Ectodermal cell (in vitro differentiated cells): ENCODE results near the gene KRTAP2-2. TPM values are rescaled to one million over a fixed set of nuclear protein-coding genes. Genes with fewer than 3 reads are reported as not detected.
"Not testable (repeated sequence)": the region's sequence is repeated elsewhere in the genome, so short reads cannot be mapped to it uniquely, and the experiment has no call there.

Source experiments
- H3K27ac ChIP-seq: 2 replicates; pipeline ENCODE4 v1.7.0; 2013; ENCODE audit warnings: mild to moderate bottlenecking, low read depth, low read length; ENCODE audit not compliant: insufficient read depth, poor library complexity, severe bottlenecking
- H3K27me3 ChIP-seq: 2 replicates; pipeline ENCODE4 v1.7.0; 2013; ENCODE audit warnings: mild to moderate bottlenecking, low read length; ENCODE audit not compliant: insufficient read depth, control insufficient read depth, poor library complexity, severe bottlenecking
- H3K36me3 ChIP-seq: one replicate; pipeline ENCODE4 v1.7.0; 2013; ENCODE audit warnings: low read length; ENCODE audit not compliant: control insufficient read depth, insufficient read depth
- H3K4me1 ChIP-seq: one replicate; pipeline ENCODE4 v1.7.0; 2013; ENCODE audit warnings: low read length; ENCODE audit not compliant: control insufficient read depth, insufficient read depth
- H3K4me3 ChIP-seq: 2 replicates; pipeline ENCODE4 v1.7.0; 2013; ENCODE audit warnings: low read depth, low read length, control low read depth; ENCODE audit not compliant: insufficient read depth
- H3K9me3 ChIP-seq: 2 replicates; pipeline ENCODE4 v1.7.0; 2013; ENCODE audit warnings: mild to moderate bottlenecking, low read length, moderate library complexity; ENCODE audit not compliant: control insufficient read depth
- WGBS, 2 experiments: methylation state at CpG; one replicate each; pipeline ENCODE4 v1.1.7; 2013; ENCODE audit warnings: missing lambda C conversion rate in 2 of 2; 5-methylcytosine and 5-hydroxymethylcytosine counted together
- polyA plus RNA-seq, 4 experiments: library from polyadenylated mRNA; stranded (reverse); fragments of 50-300 nt; gene quantifications; one replicate each; pipeline ENCODE4 v1.2.3, GENCODE V29; 2013

Gene KRTAP2-2
- polyA plus RNA-seq (2013, experiment 1 of 4) = not detected
- not detected for polyA plus RNA-seq (2013, experiment 2 of 4)
- not detected for polyA plus RNA-seq (2013, experiment 3 of 4)
- not detected for polyA plus RNA-seq (2013, experiment 4 of 4)

GRCh38 chr17:41055130-41055529 is at the start of gene KRTAP2-2:
Gene KRTAP2-2, minus strand, starts transcription at chr17:41055230. Its CDS starts 19 bp downstream, at chr17:41055211.
- not testable (repeated sequence) for H3K27me3 ChIP-seq, H3K36me3 ChIP-seq, H3K4me1 ChIP-seq, H3K4me3 ChIP-seq, H3K9me3 ChIP-seq, H3K27ac ChIP-seq
- 83% methylated on average over 1 of the region's 6 CpGs; no CpG with 5 or more reads in 1 of the 2 experiments for WGBS, 2 experiments

DNA sequence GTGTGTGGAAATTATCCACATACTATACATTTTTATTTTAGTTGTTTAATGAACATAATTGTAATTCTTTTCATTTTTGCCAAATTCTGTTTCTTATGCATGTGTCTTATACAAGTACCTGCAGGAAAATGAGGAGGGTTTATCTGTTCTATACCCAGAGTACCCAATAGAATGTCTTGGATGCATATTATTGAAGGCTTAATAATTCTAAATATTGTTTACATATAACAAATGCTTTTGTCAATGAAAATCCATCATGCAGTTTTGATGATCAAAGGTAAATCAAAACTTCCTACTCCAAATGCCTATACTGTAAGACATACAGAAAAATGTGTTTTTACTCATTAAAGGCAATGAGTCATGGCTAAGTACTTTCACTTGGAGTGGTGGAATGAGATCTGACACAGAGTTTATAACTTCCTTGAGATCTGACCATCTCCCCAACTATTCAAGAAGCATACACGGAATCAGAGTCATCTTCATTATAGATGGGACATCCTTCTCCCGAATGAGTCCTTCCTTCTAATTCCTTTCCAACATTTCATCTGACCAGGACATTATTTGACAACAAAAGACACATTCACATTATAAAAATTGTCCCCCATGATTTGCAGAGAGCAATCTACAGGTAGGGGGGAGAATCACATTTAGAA is 49.5 kb upstream of the KRTAP2-2 start:
- not testable (repeated sequence) for H3K27me3 ChIP-seq, H3K9me3 ChIP-seq, H3K36me3 ChIP-seq, H3K4me3 ChIP-seq, H3K4me1 ChIP-seq, H3K27ac ChIP-seq
- WGBS, 2 experiments = 84 to 87% methylated on average over 2 of the region's 2 CpGs

DNA sequence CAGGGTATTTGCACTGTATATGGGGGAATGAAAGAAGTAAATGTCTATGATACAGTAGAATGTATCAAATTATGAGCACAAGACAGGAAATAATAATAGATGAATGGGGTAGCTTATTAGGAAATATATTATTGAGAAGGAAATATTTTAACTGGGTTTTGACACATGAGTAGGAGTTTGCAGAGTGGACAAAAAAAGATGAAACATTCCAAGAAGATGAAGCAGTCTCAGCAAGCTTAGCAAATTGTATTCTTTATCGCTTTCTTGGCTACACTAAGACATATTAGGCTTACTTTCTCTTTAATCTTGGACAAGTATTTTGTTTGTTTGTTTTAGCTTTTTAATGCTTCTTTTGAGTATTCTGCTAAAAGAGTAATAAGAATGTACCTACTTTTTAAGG is 48.9 kb upstream of the KRTAP2-2 start:
- 91 to 100% methylated on average over 1 of the region's 1 CpG for WGBS, 2 experiments
- H3K27ac ChIP-seq = no peak overlapping the region

GRCh38 chr17:41101586-41102259 is 46.7 kb upstream of the KRTAP2-2 start, which contains the start of gene KRTAP4-16:
Gene KRTAP4-16, minus strand, starts transcription at chr17:41102209. Its CDS starts 0 bp downstream, at chr17:41102209.
- no peaks in the 10 kb centered on the region for H3K4me1 ChIP-seq
- no peaks in the 10 kb centered on the region for H3K9me3 ChIP-seq
- no peaks in the 10 kb centered on the region for H3K27me3 ChIP-seq
- 61 to 63% methylated on average over 9 to 10 of the region's 10 CpGs for WGBS, 2 experiments
- no peak within 1 kb of the TSS for H3K27ac ChIP-seq
- H3K36me3 ChIP-seq = no peaks in the 10 kb centered on the region
- H3K4me3 ChIP-seq = no peak within 1 kb of the TSS

More for the DNA sequence above, 48.9 kb upstream of the KRTAP2-2 start:
- Histone ChIP-seq H3K9me3 (no peaks in the 10 kb centered on the region), H3K27me3 (no peaks in the 10 kb centered on the region), H3K36me3 (no peaks in the 10 kb centered on the region), H3K4me3 (no peak overlapping the region), H3K4me1 (no peaks in the 10 kb centered on the region)

DNA sequence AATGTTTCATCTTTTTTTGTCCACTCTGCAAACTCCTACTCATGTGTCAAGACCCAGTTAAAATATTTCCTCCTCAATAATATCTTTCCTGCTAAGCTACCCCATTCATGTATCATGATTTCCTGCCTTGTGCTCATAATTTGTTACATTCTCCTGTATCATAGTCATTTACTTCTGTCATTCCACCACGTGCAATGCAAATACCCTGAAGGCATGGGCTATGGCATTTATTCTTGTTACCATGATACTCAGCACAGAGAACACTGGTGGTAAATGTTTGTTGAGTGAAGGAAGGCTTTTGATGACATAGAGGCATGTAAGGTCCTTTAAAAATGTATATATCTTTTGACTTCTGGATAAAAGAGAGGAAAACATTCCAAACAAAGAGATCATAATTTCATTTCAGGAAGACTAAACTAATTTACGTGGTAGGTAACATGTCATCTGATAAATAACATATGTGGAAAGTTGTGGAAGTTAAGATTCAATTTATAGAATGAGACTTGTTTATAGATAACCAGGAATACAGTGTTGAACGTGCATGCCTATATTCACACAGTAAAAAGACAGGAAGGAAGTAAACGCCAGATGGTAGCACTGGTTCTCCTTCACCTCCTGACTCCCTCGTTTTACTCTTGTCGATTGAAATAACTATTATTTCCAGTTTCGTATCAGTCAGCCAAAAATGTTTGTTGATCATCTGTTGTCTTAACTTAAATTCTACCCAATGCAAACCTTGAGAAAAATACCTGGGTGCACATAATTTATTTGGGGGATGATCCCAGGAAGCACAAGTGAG is 44.9 kb upstream of the KRTAP2-2 start:
- H3K4me1 ChIP-seq, H3K27ac ChIP-seq, H3K9me3 ChIP-seq, H3K27me3 ChIP-seq, H3K36me3 ChIP-seq, H3K4me3 ChIP-seq: not testable (repeated sequence)
- WGBS, 2 experiments = 94 to 95% methylated on average over 7 of the region's 7 CpGs

DNA sequence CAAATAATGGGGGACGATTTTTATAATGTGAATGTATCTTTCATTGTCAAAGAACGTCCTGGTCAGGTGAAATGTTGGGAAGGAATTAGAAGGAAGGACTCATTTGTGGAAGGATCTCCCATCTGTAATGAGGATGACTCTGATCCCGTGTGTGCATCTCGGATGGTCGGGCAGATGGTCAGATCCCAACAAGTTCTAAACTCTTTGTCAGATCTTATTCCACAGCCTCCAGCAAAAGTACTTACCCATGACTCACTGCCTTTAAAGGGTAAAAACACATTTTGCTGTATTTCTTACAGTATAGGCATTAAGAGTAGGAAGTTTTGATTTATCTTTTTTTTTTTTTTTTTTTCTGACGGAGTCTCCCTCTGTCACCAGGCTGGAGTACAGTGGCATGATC is 43.5 kb upstream of the KRTAP2-2 start:
- Histone ChIP-seq H3K4me3 (no peak overlapping the region), H3K9me3 (no peaks in the 10 kb centered on the region), H3K4me1 (no peaks in the 10 kb centered on the region), H3K27ac (no peak overlapping the region), H3K27me3 (no peaks in the 10 kb centered on the region), H3K36me3 (peaks cover 2% of the 10 kb centered on the region)
- 93 to 94% methylated on average over 6 of the region's 6 CpGs for WGBS, 2 experiments

DNA sequence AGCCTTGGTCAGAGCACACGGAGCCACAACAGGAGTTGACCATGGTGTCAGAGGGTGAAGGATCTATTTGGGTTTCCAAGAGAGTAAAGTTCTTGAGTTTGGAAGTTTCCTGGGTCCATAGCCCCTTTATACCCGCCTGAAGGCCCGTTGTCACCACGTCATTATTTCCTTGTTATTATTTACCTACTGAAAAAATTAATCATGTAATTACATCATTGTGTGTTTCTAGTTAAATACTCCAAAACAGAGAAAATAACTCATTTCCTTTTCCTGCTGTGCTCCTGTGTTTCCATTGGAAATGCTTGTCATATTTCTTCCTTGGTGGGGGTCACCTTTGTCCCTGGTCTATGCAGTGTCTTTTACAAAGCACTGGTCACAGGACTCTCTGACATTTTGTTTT is 43.0 kb upstream of the KRTAP2-2 start, which contains the start of gene KRTAP4-8:
Gene KRTAP4-8, minus strand, starts transcription at position 101 of the 400 bp plus-strand sequence. Its CDS starts 58 bp downstream, at position 43.
- no peaks in the 10 kb centered on the region for H3K9me3 ChIP-seq
- peaks cover 3% of the 10 kb centered on the region for H3K36me3 ChIP-seq
- H3K4me1 ChIP-seq = no peaks in the 10 kb centered on the region
- H3K4me3 ChIP-seq = no peak within 1 kb of the TSS
- WGBS, 2 experiments = 92 to 93% methylated on average over 2 to 3 of the region's 4 CpGs
- H3K27me3 ChIP-seq = no peaks in the 10 kb centered on the region
- H3K27ac ChIP-seq = no peak within 1 kb of the TSS

DNA sequence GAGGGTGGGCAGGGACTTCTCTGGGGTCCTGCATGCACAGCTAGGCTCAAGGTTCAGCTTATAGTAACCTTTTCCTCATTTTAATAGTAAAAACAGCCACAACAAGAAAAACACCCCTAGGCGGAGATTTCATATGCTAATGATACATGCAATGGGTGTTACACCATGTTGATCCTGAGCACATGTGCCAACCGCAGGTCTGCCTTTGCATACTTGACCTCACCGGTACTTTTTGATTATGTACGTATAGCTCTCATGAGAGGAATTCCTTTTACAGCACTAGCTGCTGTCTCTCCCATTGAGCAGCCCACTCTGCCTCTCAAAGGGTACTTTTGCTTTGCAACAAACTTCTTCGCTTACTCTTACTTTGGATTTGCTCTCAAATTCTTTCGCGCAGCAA is 41.0 kb upstream of the KRTAP2-2 start:
- WGBS, 2 experiments = 95 to 97% methylated on average over 7 of the region's 7 CpGs
- no peak overlapping the region for H3K4me3 ChIP-seq
- H3K4me1 ChIP-seq = no peaks in the 10 kb centered on the region
- H3K9me3 ChIP-seq = peaks cover 4% of the 10 kb centered on the region
- no peak overlapping the region for H3K27ac ChIP-seq
- H3K36me3 ChIP-seq = peaks cover 3% of the 10 kb centered on the region
- no peaks in the 10 kb centered on the region for H3K27me3 ChIP-seq

DNA sequence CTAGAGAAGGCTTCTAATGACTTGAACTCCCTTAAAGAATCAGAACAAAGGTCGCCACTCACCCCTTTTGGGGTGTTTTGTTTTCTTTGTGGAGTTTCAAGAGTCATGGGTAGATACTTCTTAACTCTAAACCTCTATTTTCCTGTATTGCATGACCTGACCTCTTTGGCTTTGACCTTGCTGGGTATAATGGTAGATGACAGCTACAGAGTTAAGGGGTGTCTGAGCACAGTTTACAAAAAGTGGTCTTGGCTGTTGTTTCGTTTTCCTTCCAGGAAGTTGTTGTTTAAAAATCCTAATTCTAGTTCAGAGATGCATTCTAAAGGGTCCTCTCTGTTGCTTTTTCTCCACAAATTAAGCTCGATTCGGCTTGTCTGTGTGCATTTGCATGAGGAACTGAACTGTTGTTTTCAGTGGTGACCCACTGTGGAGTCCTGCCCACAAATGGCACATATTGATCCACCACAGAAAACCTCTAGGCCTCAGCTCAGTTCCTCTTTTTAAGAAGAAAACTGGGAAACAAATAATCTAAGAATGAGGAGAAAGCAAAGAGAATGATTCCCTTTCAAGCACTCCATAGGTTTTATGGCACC is 33.8 kb upstream of the KRTAP2-2 start:
- H3K27me3 ChIP-seq, H3K9me3 ChIP-seq: not testable (repeated sequence)
- 67 to 76% methylated on average over 1 to 4 of the region's 4 CpGs for WGBS, 2 experiments

More for the DNA sequence above, 33.8 kb upstream of the KRTAP2-2 start:
- H3K4me3 ChIP-seq, H3K36me3 ChIP-seq, H3K4me1 ChIP-seq, H3K27ac ChIP-seq: not testable (repeated sequence)
